Keratinocyte (primary cell): Measurements from ENCODE around the gene TAF13.

Source experiments
- CTCF ChIP-seq, 3 experiments: IDR thresholded peaks in 1 of 3; conservative IDR thresholded peaks in 1 of 3; optimal IDR thresholded peaks in 1 of 3; 2 replicates in 2 of 3; 3 replicates in 1 of 3; pipeline versions ENCODE3 to v1.5.1; 2011; ENCODE audit warnings: low read length in 3 of 3, mild to moderate bottlenecking in 3 of 3, moderate library complexity in 2 of 3, control low read depth in 1 of 3, inconsistent platforms in 1 of 3; ENCODE audit not compliant: insufficient read depth in 2 of 3; ENCODE audit errors: extremely low read depth in 1 of 3
- EZH2 ChIP-seq: IDR thresholded peaks from one replicate; pipeline ENCODE4 v1.6.1; 2012; ENCODE audit warnings: inconsistent platforms, mild to moderate bottlenecking, low read length, moderate library complexity

GRCh38 chr1:109045595-109045994, 30.2 kb downstream of the TAF13 start:
- no peak for TF ChIP-seq CTCF (optimal IDR thresholded peaks at IDR 0.05 in 1 of 3, IDR thresholded peaks at IDR 0.05 in 1 of 3, conservative IDR thresholded peaks at IDR 0.05 in 1 of 3; ENCODE audit: extremely low read depth in 1 of 3, insufficient read depth in 2 of 3, low read length in 3 of 3)
- no peak for TF ChIP-seq EZH2
